K562 (cell line): Measurements from ENCODE around the gene LZTR1. TPM values are rescaled to one million over a fixed set of nuclear protein-coding genes. Genes with fewer than 3 reads are reported as not detected.

ENCODE experiments used
- BHLHE40 ChIP-seq: IDR thresholded peaks from 2 replicates; pipeline ENCODE4 v1.6.1; 2011; ENCODE audit warnings: low read length, improper control_type of control experiment
- FOXA3 ChIP-seq, 2 experiments: fragments of 450-650 bp in 1 of 2; sonication (generic) in 1 of 2; formaldehyde crosslinking; IDR thresholded peaks in 1 of 2; conservative IDR thresholded peaks in 1 of 2; 2 replicates each; pipeline versions ENCODE4 v1.4.0 to v1.8.0; 2020 to 2022; ENCODE audit warnings: mild to moderate bottlenecking in 2 of 2, missing genetic modification reagents in 1 of 2
- GABPA ChIP-seq: fragments of 200-800 bp; sonication (Bioruptor generic); conservative IDR thresholded peaks from 2 replicates; pipeline ENCODE4 v1.6.1; 2016; ENCODE audit warnings: low read depth, missing genetic modification characterization, missing compliant biosample characterization
- KLF1 ChIP-seq: fragments of 450-650 bp; IDR thresholded peaks from 2 replicates; pipeline ENCODE4 v1.6.1; 2016; ENCODE audit warnings: missing genetic modification characterization, missing compliant biosample characterization
- MAFK ChIP-seq: IDR thresholded peaks from 2 replicates; pipeline ENCODE4 v1.6.1; 2011; ENCODE audit warnings: low read length, improper control_type of control experiment
- NCOR1 ChIP-seq: fragments of 450-650 bp; IDR thresholded peaks from 2 replicates; pipeline ENCODE4 v1.6.1; 2016; ENCODE audit warnings: mild to moderate bottlenecking, moderate library complexity
- NFATC3 ChIP-seq: fragments of 450-650 bp; IDR thresholded peaks from 2 replicates; pipeline ENCODE4 v1.6.1; 2017; ENCODE audit warnings: mild to moderate bottlenecking
- NR2C2 ChIP-seq, 2 experiments: fragments of 200-800 bp in 1 of 2; sonication (Bioruptor generic) in 1 of 2; sonication (generic) in 1 of 2; formaldehyde crosslinking in 1 of 2; IDR thresholded peaks; 2 replicates each; pipeline versions ENCODE4 v1.6.1 to v1.8.0; 2016 to 2022; ENCODE audit warnings: mild to moderate bottlenecking in 1 of 2, missing compliant biosample characterization in 1 of 2, missing genetic modification characterization in 1 of 2, missing genetic modification reagents in 1 of 2
- PHTF2 ChIP-seq: fragments of 250-450 bp; sonication (Bioruptor Pico); IDR thresholded peaks from 2 replicates; pipeline ENCODE4 v1.5.0; 2021; ENCODE audit warnings: mild to moderate bottlenecking
- POLR2AphosphoS2 ChIP-seq: IDR thresholded peaks from 2 replicates; pipeline ENCODE4 v1.6.1; 2012; ENCODE audit warnings: low read length, improper control_type of control experiment
- POU5F1 ChIP-seq: fragments of 150-350 bp; IDR thresholded peaks from 2 replicates; pipeline ENCODE4 v1.6.1; 2014; ENCODE audit warnings: borderline replicate concordance, low read length, low read depth, mild to moderate bottlenecking; ENCODE audit not compliant: partially characterized antibody
- SAP30 ChIP-seq: fragments of 200-600 bp; sonication (generic); IDR thresholded peaks from 2 replicates; pipeline ENCODE4 v1.6.1; 2012; ENCODE audit warnings: borderline replicate concordance, low read depth, mild to moderate bottlenecking, moderate library complexity, low read length, control low read depth, inconsistent platforms; ENCODE audit not compliant: insufficient read depth, poor library complexity, severe bottlenecking
- ZNF384 ChIP-seq: IDR thresholded peaks from 2 replicates; pipeline ENCODE4 v1.6.1; 2012; ENCODE audit warnings: low read depth, low read length, improper control_type of control experiment
- ZNF561 ChIP-seq: fragments of 450-650 bp; formaldehyde crosslinking; conservative IDR thresholded peaks from 2 replicates; pipeline ENCODE4 v1.4.0; 2020; ENCODE audit warnings: mild to moderate bottlenecking, moderate library complexity
- ZNF57 ChIP-seq: fragments of 450-650 bp; formaldehyde crosslinking; IDR thresholded peaks from 2 replicates; pipeline ENCODE4 v1.4.0; 2020; ENCODE audit warnings: mild to moderate bottlenecking, moderate library complexity
- ZNF695 ChIP-seq: fragments of 450-650 bp; formaldehyde crosslinking; IDR thresholded peaks from 2 replicates; pipeline ENCODE4 v1.4.0; 2020; ENCODE audit warnings: mild to moderate bottlenecking, moderate library complexity
- ZSCAN32 ChIP-seq: fragments of 450-650 bp; formaldehyde crosslinking; IDR thresholded peaks from 2 replicates; pipeline ENCODE4 v1.4.0; 2020; ENCODE audit warnings: mild to moderate bottlenecking, moderate library complexity
- polyA plus RNA-seq, 8 experiments: library from polyadenylated mRNA; depleted of rRNA in 4 of 8; stranded (reverse) in 5 of 8; unstranded in 3 of 8; fragments of >200 nt; fragmentation: Nextera tagmentation in 2 of 8; fragmentation: Illumina TruSeq in 1 of 8; extraction: Ambion mirVana in 2 of 8; extraction: Trizol in 1 of 8; gene quantifications; 2 replicates each; pipeline versions ENCODE4 v1.2.1 to v1.2.3, GENCODE V29; 2011 to 2014; ENCODE audit warnings: inconsistent platforms in 1 of 8, missing spikeins in 1 of 8
- total RNA-seq, 7 experiments: library from RNA; depleted of rRNA in 6 of 7; stranded (reverse); fragments of >200 nt in 6 of 7; fragmentation: Illumina TruSeq in 2 of 7; extraction: Trizol in 2 of 7; gene quantifications; 2 replicates each; pipeline versions ENCODE4 v1.2.1 to v1.2.3, GENCODE V29; 2011 to 2021; ENCODE audit warnings: low replicate concordance in 1 of 7
- TF ChIP-seq, protein P1 (sequence below): sonication (generic); formaldehyde crosslinking; IDR thresholded peaks from 2 replicates; pipeline ENCODE4 v1.8.1; 2023; ENCODE audit warnings: mild to moderate bottlenecking, missing genetic modification reagents
- TF ChIP-seq, protein P2 (sequence below): fragments of 250-450 bp; sonication (Bioruptor Pico); IDR thresholded peaks from 2 replicates; pipeline ENCODE4 v1.4.0; 2020; ENCODE audit warnings: mild to moderate bottlenecking, moderate library complexity
- TF ChIP-seq, protein P3 (sequence below): fragments of 450-650 bp; formaldehyde crosslinking; IDR thresholded peaks from 2 replicates; pipeline ENCODE4 v1.4.0; 2020; ENCODE audit warnings: mild to moderate bottlenecking, moderate library complexity

The LZTR1 gene
- total and polyA plus RNA-seq, 9 of the 15 experiments (the other 6 are each of a cell fraction or from before 2014, with no cell fraction given) = 2.2 to 135 (median 63.0) TPM

DNA sequence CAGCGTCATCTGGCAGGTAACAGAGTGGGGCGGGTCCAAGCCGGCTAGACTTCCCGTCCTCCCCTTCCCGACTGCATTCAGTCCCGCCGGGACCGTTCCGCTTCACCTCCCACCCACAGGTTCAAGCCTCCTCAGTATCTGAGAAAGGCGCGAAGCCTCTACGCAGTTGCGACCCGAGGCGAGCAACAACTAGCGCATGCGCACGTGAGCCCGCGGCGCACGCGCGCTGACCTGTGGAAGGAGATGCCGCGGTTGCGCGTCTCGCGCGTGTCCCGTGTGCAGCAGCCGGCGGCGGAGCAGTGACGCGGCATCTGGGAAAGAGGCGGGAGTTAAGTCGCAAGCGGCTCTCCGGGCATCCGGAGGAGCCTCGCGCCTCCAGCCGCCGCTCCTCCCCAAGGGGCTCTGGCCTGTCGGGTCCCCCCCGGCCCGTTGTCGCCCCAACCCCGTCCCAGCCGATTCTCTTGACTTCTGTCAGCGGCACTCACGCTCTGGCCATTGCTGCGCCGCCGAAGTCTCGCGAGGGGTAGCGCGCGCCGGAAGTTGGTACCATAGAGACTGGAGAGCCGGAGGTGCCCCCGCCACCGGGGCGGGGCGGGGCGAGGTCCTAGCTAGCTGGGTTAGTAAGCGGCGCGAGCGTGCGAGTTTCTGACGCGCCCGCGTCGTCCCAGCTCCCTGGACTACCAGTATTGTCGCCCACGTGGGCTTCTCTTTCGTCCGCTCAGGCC is 19.7 kb downstream of the LZTR1 start, which contains the start of gene THAP7 (continued):
- TF ChIP-seq, protein P1, sequence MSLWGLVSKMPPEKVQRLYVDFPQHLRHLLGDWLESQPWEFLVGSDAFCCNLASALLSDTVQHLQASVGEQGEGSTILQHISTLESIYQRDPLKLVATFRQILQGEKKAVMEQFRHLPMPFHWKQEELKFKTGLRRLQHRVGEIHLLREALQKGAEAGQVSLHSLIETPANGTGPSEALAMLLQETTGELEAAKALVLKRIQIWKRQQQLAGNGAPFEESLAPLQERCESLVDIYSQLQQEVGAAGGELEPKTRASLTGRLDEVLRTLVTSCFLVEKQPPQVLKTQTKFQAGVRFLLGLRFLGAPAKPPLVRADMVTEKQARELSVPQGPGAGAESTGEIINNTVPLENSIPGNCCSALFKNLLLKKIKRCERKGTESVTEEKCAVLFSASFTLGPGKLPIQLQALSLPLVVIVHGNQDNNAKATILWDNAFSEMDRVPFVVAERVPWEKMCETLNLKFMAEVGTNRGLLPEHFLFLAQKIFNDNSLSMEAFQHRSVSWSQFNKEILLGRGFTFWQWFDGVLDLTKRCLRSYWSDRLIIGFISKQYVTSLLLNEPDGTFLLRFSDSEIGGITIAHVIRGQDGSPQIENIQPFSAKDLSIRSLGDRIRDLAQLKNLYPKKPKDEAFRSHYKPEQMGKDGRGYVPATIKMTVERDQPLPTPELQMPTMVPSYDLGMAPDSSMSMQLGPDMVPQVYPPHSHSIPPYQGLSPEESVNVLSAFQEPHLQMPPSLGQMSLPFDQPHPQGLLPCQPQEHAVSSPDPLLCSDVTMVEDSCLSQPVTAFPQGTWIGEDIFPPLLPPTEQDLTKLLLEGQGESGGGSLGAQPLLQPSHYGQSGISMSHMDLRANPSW (CRISPR knock-in tag) = peak; percentile 97
- peak; percentile 81 for TF ChIP-seq ZSCAN32 (CRISPR knock-in tag)
- peak; percentile 71 for TF ChIP-seq MAFK
- TF ChIP-seq, protein P2, sequence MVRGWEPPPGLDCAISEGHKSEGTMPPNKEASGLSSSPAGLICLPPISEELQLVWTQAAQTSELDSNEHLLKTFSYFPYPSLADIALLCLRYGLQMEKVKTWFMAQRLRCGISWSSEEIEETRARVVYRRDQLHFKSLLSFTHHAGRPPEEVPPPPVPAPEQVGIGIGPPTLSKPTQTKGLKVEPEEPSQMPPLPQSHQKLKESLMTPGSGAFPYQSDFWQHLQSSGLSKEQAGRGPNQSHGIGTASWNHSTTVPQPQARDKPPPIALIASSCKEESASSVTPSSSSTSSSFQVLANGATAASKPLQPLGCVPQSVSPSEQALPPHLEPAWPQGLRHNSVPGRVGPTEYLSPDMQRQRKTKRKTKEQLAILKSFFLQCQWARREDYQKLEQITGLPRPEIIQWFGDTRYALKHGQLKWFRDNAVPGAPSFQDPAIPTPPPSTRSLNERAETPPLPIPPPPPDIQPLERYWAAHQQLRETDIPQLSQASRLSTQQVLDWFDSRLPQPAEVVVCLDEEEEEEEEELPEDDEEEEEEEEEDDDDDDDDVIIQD (CRISPR knock-in tag) = peak; percentile 81
- peak; percentile 5; the same call in 1 of the 2 replicates for TF ChIP-seq ZNF695 (CRISPR knock-in tag)
- TF ChIP-seq, protein P3, sequence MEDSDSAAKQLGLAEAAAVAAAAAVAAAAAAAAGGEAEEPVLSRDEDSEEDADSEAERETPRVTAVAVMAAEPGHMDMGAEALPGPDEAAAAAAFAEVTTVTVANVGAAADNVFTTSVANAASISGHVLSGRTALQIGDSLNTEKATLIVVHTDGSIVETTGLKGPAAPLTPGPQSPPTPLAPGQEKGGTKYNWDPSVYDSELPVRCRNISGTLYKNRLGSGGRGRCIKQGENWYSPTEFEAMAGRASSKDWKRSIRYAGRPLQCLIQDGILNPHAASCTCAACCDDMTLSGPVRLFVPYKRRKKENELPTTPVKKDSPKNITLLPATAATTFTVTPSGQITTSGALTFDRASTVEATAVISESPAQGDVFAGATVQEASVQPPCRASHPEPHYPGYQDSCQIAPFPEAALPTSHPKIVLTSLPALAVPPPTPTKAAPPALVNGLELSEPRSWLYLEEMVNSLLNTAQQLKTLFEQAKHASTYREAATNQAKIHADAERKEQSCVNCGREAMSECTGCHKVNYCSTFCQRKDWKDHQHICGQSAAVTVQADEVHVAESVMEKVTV = no peak; the same call in none of the 2 replicates
- TF ChIP-seq BHLHE40 = peak; percentile 99
- TF ChIP-seq SAP30 = peak; percentile 93
- TF ChIP-seq ZNF561 (CRISPR knock-in tag) = peak; percentile 34
- peak; percentile 64; the same call in 1 of the 2 replicates for TF ChIP-seq ZNF384
- TF ChIP-seq POU5F1 = peak; percentile 91
- no peak for TF ChIP-seq NR2C2 (CRISPR knock-in tag; IDR thresholded peaks at IDR 0.05)
- TF ChIP-seq NR2C2 (tag; IDR thresholded peaks at IDR 0.05) = no peak
- peak; percentile 96 for TF ChIP-seq POLR2AphosphoS2
- TF ChIP-seq PHTF2 (CRISPR knock-in tag) = peak; percentile 14
- TF ChIP-seq NFATC3 = no peak
- peak; percentile 78 for TF ChIP-seq ZNF57 (CRISPR knock-in tag)
- TF ChIP-seq FOXA3 (CRISPR knock-in tag; conservative IDR thresholded peaks at IDR 0.05 in 1 of 2, IDR thresholded peaks at IDR 0.05 in 1 of 2) = peak in 1 of 2 experiments; percentile 3; a peak in 1 of 4 replicates
- TF ChIP-seq KLF1 (tag) = peak; percentile 99
- no peak for TF ChIP-seq NCOR1
- no peak for TF ChIP-seq GABPA (tag)
